ENCODE data around the gene CRB2.

CRB2 gene

DNA sequence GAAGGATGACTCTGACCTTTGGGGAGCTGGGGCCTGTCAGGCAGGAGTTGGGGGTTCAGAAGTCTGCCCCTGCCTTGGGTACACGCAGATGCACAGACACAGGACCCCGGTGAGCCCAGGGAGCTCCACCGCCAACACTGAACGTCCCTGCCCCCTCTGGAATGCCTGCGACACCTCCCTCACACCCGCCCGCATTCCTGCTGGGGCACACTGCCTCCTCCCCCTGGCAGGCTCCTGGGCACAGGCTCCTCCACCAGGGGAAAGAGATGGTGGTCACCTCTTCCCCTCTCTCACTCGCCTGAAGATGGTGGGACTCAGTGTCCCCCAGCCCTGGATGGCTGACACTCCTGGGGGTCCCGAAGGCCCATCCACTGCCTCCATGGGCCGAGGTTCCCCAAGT, 12.0 kb downstream of the CRB2 start:
- no peak for DNase-seq

GRCh38 chr9:123368536-123369153, 12.6 kb downstream of the CRB2 start:
- no peak for DNase-seq

GRCh38 chr9:123369296-123369695, 13.3 kb downstream of the CRB2 start:
- no peak for DNase-seq

DNA sequence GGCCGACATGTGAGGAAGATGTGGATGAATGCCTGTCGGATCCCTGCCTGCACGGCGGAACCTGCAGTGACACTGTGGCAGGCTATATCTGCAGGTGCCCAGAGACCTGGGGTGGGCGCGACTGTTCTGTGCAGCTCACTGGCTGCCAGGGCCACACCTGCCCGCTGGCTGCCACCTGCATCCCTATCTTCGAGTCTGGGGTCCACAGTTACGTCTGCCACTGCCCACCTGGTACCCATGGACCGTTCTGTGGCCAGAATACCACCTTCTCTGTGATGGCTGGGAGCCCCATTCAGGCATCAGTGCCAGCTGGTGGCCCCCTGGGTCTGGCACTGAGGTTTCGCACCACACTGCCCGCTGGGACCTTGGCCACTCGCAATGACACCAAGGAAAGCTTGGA, 14.1 kb downstream of the CRB2 start:
- DNase-seq: no peak

GRCh38 chr9:123370526-123371227, 14.7 kb downstream of the CRB2 start:
- DNase-seq: no peak

DNA sequence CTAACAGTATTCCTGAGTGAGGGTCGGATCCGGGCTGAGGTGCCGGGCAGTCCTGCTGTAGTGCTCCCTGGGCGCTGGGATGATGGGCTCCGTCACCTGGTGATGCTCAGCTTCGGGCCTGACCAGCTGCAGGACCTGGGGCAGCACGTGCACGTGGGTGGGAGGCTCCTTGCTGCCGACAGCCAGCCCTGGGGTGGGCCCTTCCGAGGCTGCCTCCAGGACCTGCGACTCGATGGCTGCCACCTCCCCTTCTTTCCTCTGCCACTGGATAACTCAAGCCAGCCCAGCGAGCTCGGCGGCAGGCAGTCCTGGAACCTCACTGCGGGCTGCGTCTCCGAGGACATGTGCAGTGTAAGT, 15.2 kb downstream of the CRB2 start:
- DNase-seq: no peak

GRCh38 chr9:123371805-123372590, 16.0 kb downstream of the CRB2 start:
- DNase-seq: no peak

- DNase-seq: no peak
Observed at GRCh38 chr9:123372766-123373446, 16.9 kb downstream of the CRB2 start.

GRCh38 chr9:123373447-123373923, 17.5 kb downstream of the CRB2 start:
- no peak for DNase-seq

GRCh38 chr9:123373946-123374345, 17.9 kb downstream of the CRB2 start:
- DNase-seq: no peak

GRCh38 chr9:123375469-123376132, 19.6 kb downstream of the CRB2 start:
- DNase-seq: no peak

GRCh38 chr9:123376218-123377071, 20.4 kb downstream of the CRB2 start:
- peak; percentile 12 to 45 for DNase-seq

- no peak for DNase-seq
Observed at GRCh38 chr9:123377211-123377971, 21.4 kb downstream of the CRB2 start.

DNA sequence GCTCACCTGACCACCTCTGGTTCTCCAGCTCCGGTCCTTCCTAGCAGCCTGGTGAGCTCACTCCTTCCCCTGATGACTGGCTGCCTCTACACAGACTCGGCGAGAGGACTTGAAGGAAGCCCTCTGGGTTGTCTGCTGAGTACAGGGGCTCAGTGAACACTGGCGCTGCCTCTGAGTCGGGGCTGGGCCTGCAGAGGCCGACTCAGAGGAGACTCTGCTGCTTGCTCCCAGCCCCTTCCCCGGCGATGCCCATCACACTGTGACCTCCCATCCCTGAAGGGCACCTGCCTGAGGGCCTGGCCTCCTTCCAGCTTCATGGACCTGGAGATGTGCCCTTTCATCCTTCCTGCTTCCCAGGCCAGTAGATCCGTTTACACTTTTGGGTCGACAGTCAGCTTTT, 22.0 kb downstream of the CRB2 start:
- DNase-seq: no peak

GRCh38 chr9:123378956-123379660, 23.1 kb downstream of the CRB2 start:
- DNase-seq: no peak

- DNase-seq: no peak
Observed at GRCh38 chr9:123380852-123381705, 25.1 kb downstream of the CRB2 start.

GRCh38 chr9:123382653-123383511, 26.9 kb downstream of the CRB2 start:
- no peak for DNase-seq

- DNase-seq: no peak
Observed at GRCh38 chr9:123383512-123384170, 27.6 kb downstream of the CRB2 start.
